ENCODE results near the gene MMD2.

Gene MMD2

GRCh38 chr7:4965295-4966022, 6.5 kb upstream of the MMD2 start:
- no peak overlapping the region for H3K4me3 Mint-ChIP-seq
- peaks cover 3% of the 10 kb centered on the region for H3K4me1 Mint-ChIP-seq (ENCODE audit: low read depth)
- no peaks in the 10 kb centered on the region for H3K9me3 Mint-ChIP-seq (ENCODE audit: low read depth)
- H3K27me3 Mint-ChIP-seq = peaks cover 3% of the 10 kb centered on the region
- H3K27ac Mint-ChIP-seq = no peak overlapping the region
- no peaks in the 10 kb centered on the region for H3K36me3 Mint-ChIP-seq

- H3K27ac Mint-ChIP-seq = no peak overlapping the region
- H3K27me3 Mint-ChIP-seq = peaks cover 3% of the 10 kb centered on the region
- H3K4me1 Mint-ChIP-seq (ENCODE audit: low read depth) = peaks cover 3% of the 10 kb centered on the region
- H3K36me3 Mint-ChIP-seq = no peaks in the 10 kb centered on the region
- H3K9me3 Mint-ChIP-seq (ENCODE audit: low read depth) = no peaks in the 10 kb centered on the region
- no peak overlapping the region for H3K4me3 Mint-ChIP-seq
Measured at GRCh38 chr7:4964506-4964905, 5.5 kb upstream of the MMD2 start.

GRCh38 chr7:4962872-4963775, 4.1 kb upstream of the MMD2 start:
- no peak overlapping the region for H3K4me3 Mint-ChIP-seq
- H3K27me3 Mint-ChIP-seq = peaks cover 8% of the 10 kb centered on the region
- H3K27ac Mint-ChIP-seq = no peak overlapping the region
- no peaks in the 10 kb centered on the region for H3K36me3 Mint-ChIP-seq
- H3K9me3 Mint-ChIP-seq (ENCODE audit: low read depth) = no peaks in the 10 kb centered on the region
- peaks cover 8% of the 10 kb centered on the region for H3K4me1 Mint-ChIP-seq (ENCODE audit: low read depth)

- Mint-ChIP-seq H3K4me3 (no peak overlapping the region), H3K27ac (no peak overlapping the region), H3K36me3 (no peaks in the 10 kb centered on the region), H3K4me1 (ENCODE audit: low read depth) (peaks cover 6% of the 10 kb centered on the region), H3K9me3 (ENCODE audit: low read depth) (no peaks in the 10 kb centered on the region), H3K27me3 (peaks cover 18% of the 10 kb centered on the region)
Measured at GRCh38 chr7:4960363-4960762, 1.4 kb upstream of the MMD2 start.

DNA sequence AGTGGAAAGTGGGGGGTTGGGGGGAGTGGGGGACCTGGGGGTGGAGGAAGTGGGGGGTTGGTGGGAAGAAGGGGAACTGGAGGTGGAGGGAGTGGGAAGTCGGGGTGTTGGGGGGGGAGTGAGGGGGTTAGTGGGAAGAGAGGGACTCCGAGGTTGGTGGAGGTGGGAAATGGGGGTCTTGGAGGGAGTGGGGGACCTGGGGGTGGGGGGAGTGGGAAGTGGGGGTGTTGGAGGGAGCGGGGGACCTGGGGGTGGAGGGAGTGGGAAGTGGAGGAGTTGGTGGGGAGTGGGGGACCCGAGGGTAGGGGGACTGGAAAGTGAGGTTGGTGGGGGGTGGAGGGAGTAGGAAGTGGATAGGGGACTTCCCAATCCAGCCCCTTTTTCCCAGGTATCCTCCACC, 906 bp upstream of the MMD2 start:
- Mint-ChIP-seq H3K4me3 (no peak overlapping the region), H3K4me1 (ENCODE audit: low read depth) (peaks cover 6% of the 10 kb centered on the region), H3K27ac (no peak overlapping the region), H3K27me3 (peaks cover 23% of the 10 kb centered on the region), H3K36me3 (no peaks in the 10 kb centered on the region), H3K9me3 (ENCODE audit: low read depth) (no peaks in the 10 kb centered on the region)

DNA sequence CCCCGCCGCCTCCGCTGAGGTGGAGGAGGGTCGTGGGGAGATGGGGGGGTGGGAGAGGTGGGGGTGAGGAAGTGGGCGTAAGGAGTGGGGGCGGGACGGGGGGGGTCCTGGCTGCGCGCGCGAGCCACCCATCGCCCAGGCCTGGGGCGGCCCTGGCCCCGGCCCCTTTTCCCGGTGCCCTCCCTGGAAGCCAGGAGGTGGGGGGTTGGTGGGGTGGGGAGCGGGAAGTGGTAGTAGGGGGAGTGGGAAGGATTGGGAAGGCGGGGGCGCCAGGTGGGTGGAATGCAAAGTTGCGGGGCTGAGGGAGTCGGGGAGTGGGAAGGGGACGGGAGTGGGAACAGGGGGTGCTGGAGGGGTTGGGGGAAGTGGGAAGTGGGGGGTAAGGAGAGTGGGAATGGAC, 319 bp upstream of the MMD2 start:
- peaks cover 23% of the 10 kb centered on the region for H3K27me3 Mint-ChIP-seq
- no peaks in the 10 kb centered on the region for H3K36me3 Mint-ChIP-seq
- no peak overlapping the region for H3K4me3 Mint-ChIP-seq
- no peaks in the 10 kb centered on the region for H3K9me3 Mint-ChIP-seq (ENCODE audit: low read depth)
- H3K27ac Mint-ChIP-seq = no peak overlapping the region
- H3K4me1 Mint-ChIP-seq (ENCODE audit: low read depth) = peaks cover 6% of the 10 kb centered on the region

GRCh38 chr7:4957847-4958476, 1.0 kb downstream of the MMD2 start:
- H3K9me3 Mint-ChIP-seq (ENCODE audit: low read depth) = no peaks in the 10 kb centered on the region
- H3K27me3 Mint-ChIP-seq = peaks cover 26% of the 10 kb centered on the region
- H3K27ac Mint-ChIP-seq = no peak overlapping the region
- H3K4me1 Mint-ChIP-seq (ENCODE audit: low read depth) = peaks cover 6% of the 10 kb centered on the region
- peak overlapping the region; percentile 84 for H3K4me3 Mint-ChIP-seq
- H3K36me3 Mint-ChIP-seq = no peaks in the 10 kb centered on the region

DNA sequence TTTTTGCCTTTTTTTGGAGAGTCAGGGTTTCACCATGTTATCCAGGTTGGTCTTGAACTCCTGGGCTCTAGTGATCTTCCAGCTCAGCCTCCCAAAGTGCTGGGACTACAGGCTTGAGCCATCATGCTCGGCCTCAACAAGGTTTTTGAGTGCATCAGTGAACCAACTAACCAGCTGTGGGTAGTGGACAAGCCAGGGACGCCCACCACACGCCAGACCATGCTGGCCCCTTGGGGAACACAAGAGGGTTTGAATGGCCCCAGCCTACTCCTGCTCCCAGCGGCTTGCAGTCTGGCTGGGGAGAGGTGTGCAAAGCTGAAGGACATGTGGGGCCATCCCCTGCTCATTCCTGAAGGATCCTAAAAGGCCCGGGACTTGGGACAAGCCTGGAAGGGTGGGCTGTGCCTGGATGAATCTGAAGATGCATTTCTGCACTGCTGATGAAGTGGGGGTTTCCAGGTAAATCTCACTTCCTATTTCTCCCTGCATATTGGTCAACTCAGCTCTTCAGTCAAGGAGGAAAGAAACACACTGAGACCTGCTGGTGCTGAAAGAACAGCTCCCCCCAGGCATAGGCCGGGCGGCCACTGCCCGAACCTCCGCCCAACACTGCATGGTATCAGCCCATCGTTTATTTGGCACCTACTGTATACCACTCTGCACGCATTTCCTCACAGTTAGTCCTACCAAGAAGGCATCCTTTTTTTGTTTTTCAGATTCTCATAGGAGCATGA, 6.9 kb downstream of the MMD2 start:
- H3K27ac Mint-ChIP-seq = no peak overlapping the region
- peaks cover 2% of the 10 kb centered on the region for H3K36me3 Mint-ChIP-seq
- no peaks in the 10 kb centered on the region for H3K4me1 Mint-ChIP-seq (ENCODE audit: low read depth)
- H3K4me3 Mint-ChIP-seq = no peak overlapping the region
- H3K9me3 Mint-ChIP-seq (ENCODE audit: low read depth) = no peaks in the 10 kb centered on the region
- peaks cover 35% of the 10 kb centered on the region for H3K27me3 Mint-ChIP-seq

DNA sequence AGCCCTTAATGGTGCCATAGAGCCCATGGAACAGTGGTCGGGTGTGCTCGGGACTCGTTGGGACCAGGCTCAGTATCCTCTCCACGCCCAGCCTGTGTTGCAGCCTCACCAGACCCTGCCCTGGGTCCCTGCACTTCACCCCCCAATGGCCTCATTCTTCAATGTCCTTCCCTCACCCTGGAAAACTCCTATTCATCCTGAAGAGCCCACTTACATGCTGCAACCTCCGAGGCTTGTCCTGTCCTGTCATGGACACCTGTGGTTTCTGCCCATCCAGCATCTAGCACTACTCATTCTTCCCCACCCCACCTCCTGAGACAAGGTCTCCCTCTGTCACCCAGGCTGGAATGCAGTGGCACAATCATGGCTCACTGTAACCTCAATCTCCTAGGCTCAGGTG, 7.7 kb downstream of the MMD2 start:
- peaks cover 34% of the 10 kb centered on the region for H3K27me3 Mint-ChIP-seq
- H3K4me3 Mint-ChIP-seq = no peak overlapping the region

DNA sequence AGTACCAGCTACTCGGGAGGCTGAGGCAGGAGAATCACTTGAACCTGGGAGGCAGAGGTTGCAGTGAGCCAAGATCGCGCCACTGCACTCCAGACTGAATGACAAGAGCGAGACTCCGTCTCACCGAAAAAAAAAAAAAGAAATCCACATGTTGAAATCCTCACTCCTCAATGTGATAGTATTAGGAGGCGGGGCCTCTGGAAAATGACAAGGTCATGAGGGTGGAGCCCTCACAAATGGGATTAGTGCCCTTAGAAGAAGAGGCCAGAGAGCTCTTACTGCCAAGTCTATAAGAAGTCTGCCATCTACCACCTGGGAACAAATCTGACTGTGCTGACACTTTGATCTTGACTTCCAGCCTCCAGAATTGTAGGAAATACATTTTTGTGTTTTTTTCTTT, 10.6 kb downstream of the MMD2 start:
- H3K36me3 Mint-ChIP-seq = peaks cover 2% of the 10 kb centered on the region
- no peaks in the 10 kb centered on the region for H3K4me1 Mint-ChIP-seq (ENCODE audit: low read depth)
- no peak overlapping the region for H3K4me3 Mint-ChIP-seq
- H3K27me3 Mint-ChIP-seq = peaks cover 21% of the 10 kb centered on the region
- H3K27ac Mint-ChIP-seq = no peak overlapping the region
- H3K9me3 Mint-ChIP-seq (ENCODE audit: low read depth) = no peaks in the 10 kb centered on the region

More for the DNA sequence above, 7.7 kb downstream of the MMD2 start:
- no peaks in the 10 kb centered on the region for H3K9me3 Mint-ChIP-seq (ENCODE audit: low read depth)
- H3K27ac Mint-ChIP-seq = no peak overlapping the region
- peaks cover 2% of the 10 kb centered on the region for H3K36me3 Mint-ChIP-seq
- no peaks in the 10 kb centered on the region for H3K4me1 Mint-ChIP-seq (ENCODE audit: low read depth)

DNA sequence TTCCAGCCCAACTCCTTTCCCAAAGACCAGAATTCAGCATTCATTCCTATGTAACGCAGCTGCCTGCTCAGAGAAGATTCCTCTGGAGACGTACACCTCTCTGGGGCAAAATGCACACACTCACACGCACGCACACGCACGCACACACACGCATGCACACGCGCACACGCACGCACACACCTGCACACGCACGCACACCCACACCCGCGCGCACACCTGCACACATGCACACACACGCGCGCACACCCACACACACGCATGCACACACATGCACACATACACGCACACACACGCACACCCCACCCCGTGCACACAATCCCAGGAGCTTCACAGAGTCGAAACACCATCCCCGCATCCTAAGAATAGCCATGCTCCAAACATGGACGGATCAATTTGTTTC, 13.0 kb downstream of the MMD2 start:
- no peaks in the 10 kb centered on the region for H3K4me1 Mint-ChIP-seq (ENCODE audit: low read depth)
- H3K27ac Mint-ChIP-seq = no peak overlapping the region
- peaks cover 8% of the 10 kb centered on the region for H3K27me3 Mint-ChIP-seq
- no peak overlapping the region for H3K4me3 Mint-ChIP-seq
- no peaks in the 10 kb centered on the region for H3K9me3 Mint-ChIP-seq (ENCODE audit: low read depth)
- H3K36me3 Mint-ChIP-seq = peaks cover 2% of the 10 kb centered on the region

- Mint-ChIP-seq H3K9me3 (ENCODE audit: low read depth) (no peaks in the 10 kb centered on the region), H3K4me3 (no peak overlapping the region), H3K27me3 (peaks cover 4% of the 10 kb centered on the region), H3K36me3 (peaks cover 2% of the 10 kb centered on the region), H3K27ac (no peak overlapping the region), H3K4me1 (ENCODE audit: low read depth) (no peaks in the 10 kb centered on the region)
Measured at GRCh38 chr7:4944939-4945338, 14.0 kb downstream of the MMD2 start.

DNA sequence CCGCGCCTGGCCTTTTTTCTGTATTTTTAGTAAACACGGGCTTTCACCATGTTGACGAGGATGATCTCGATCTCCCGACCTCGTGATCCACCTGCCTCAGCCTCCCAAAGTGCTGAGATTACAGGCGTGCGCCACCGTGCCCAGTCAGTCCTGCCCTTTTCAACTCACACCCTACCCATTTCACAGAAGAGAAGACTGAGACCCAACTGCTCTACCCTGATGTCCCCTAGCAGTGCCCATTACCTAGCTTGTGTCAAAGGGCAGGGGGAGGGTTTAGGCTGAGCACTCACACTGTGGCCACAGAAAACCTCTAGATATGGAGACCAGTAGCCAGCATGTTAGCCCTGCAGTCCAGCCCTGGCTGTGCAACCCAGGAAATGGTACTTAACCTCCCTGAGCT, 15.7 kb downstream of the MMD2 start:
- Mint-ChIP-seq H3K4me1 (ENCODE audit: low read depth) (no peaks in the 10 kb centered on the region), H3K27ac (no peak overlapping the region), H3K9me3 (ENCODE audit: low read depth) (no peaks in the 10 kb centered on the region), H3K27me3 (peaks cover 2% of the 10 kb centered on the region), H3K36me3 (no peaks in the 10 kb centered on the region), H3K4me3 (no peak overlapping the region)

DNA sequence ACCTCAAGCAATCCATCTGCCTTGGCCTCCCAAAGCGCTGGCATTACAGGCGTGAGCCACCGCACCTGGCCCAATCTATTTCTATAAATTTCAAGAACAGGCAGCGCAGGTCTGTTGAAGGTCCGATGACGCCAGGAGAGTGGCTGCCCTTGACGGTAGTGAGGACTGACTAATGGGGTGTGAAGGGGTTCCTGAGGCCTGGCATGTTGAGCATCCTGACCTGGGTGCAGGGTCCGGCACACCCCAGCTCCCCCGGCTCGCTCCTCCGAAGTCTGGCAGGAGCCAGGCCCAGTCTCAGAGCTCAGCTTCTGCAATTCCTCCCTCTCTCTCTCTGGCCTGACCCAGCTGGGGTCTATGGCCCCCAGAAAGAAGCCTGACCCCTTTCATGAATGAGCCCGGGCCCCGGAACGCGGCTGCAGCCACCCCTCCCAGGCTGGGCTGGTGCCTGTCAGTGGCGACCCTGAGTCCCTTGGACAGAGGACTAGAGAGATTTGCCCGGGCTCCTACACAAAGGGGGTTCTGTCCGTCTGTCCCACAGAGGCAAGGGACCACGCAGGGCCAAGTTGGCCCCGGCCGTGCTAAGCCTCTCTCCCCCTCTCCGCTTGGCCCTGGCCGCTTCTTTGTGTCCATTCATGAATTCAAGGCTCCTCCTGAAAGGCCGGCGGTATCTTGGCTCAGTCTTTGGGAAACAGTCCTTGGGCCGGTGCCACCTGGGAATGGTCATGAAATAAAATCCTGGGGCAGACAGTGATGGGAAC, 18.8 kb downstream of the MMD2 start:
- no peak overlapping the region for H3K4me3 Mint-ChIP-seq
- H3K27me3 Mint-ChIP-seq = no peaks in the 10 kb centered on the region
- no peaks in the 10 kb centered on the region for H3K4me1 Mint-ChIP-seq (ENCODE audit: low read depth)
- no peaks in the 10 kb centered on the region for H3K9me3 Mint-ChIP-seq (ENCODE audit: low read depth)
- no peaks in the 10 kb centered on the region for H3K36me3 Mint-ChIP-seq
- no peak overlapping the region for H3K27ac Mint-ChIP-seq
